GM18507 (cell line): ENCODE results near the gene NEB.

Experiments used
- DNase-seq: peaks from one replicate; pipeline ENCODE4 v3.0.0; 2011; ENCODE audit warnings: low read depth; ENCODE audit not compliant: insufficient read length; ENCODE audit errors: extremely low spot score
- FAIRE-seq: peaks from 2 replicates; lab custom pipeline; 2011; peaks lifted over from hg19 to GRCh38; lab: Jason Lieb, UNC

The NEB gene

DNA sequence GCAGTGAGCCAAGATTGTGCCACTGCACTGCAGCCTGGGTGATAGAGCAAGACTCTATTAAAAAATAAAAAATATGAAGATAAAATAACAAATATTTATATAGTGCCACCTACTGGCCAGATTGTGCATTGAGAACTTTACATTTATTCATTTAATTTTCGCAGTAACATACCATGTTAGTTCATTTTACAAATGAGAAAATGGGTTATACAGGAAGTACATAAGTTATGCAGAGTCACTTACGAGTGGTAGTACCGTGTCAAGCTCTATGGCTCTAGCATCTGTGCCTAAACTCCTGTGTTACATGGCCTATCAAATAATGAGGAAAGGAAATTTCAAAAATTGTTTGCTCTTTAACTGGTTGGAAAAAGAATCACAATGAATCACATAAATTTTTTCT lies 296.6 kb downstream of the NEB start:
- FAIRE-seq = no peak

More for the DNA sequence above, 296.6 kb downstream of the NEB start:
- DNase-seq = peak; percentile 7
